Muscle layer of colon (tissue), 2 donors: ENCODE data around the gene SPN.

Experiments used
- H3K27ac ChIP-seq: one replicate; pipeline ENCODE4 v1.7.0; 2013; ENCODE audit warnings: low read depth, mild to moderate bottlenecking, low read length, moderate library complexity
- H3K27me3 ChIP-seq, 2 donors: one replicate each; pipeline ENCODE4 v1.7.0; 2013; ENCODE audit warnings: low read length in 2 of 2, mild to moderate bottlenecking in 2 of 2; ENCODE audit not compliant: insufficient read depth in 2 of 2, control insufficient read depth in 1 of 2
- H3K36me3 ChIP-seq: one replicate; pipeline ENCODE4 v1.7.0; 2013; ENCODE audit warnings: mild to moderate bottlenecking, low read length; ENCODE audit not compliant: insufficient read depth
- H3K4me1 ChIP-seq: one replicate; pipeline ENCODE4 v1.7.0; 2013; ENCODE audit warnings: mild to moderate bottlenecking, low read length; ENCODE audit not compliant: insufficient read depth
- H3K4me3 ChIP-seq, 2 donors: one replicate each; pipeline ENCODE4 v1.7.0; 2013; ENCODE audit warnings: low read length in 2 of 2, low read depth in 1 of 2, mild to moderate bottlenecking in 1 of 2, moderate library complexity in 1 of 2
- H3K9ac ChIP-seq: one replicate; pipeline ENCODE4 v1.7.0; 2013; ENCODE audit warnings: low read length
- H3K9me3 ChIP-seq: one replicate; pipeline ENCODE4 v1.7.0; 2013; ENCODE audit warnings: mild to moderate bottlenecking, low read length
- donor health status: abdominal sarcoma.
- donor health status: Adenocarcinoma of cecum.

Gene SPN

DNA sequence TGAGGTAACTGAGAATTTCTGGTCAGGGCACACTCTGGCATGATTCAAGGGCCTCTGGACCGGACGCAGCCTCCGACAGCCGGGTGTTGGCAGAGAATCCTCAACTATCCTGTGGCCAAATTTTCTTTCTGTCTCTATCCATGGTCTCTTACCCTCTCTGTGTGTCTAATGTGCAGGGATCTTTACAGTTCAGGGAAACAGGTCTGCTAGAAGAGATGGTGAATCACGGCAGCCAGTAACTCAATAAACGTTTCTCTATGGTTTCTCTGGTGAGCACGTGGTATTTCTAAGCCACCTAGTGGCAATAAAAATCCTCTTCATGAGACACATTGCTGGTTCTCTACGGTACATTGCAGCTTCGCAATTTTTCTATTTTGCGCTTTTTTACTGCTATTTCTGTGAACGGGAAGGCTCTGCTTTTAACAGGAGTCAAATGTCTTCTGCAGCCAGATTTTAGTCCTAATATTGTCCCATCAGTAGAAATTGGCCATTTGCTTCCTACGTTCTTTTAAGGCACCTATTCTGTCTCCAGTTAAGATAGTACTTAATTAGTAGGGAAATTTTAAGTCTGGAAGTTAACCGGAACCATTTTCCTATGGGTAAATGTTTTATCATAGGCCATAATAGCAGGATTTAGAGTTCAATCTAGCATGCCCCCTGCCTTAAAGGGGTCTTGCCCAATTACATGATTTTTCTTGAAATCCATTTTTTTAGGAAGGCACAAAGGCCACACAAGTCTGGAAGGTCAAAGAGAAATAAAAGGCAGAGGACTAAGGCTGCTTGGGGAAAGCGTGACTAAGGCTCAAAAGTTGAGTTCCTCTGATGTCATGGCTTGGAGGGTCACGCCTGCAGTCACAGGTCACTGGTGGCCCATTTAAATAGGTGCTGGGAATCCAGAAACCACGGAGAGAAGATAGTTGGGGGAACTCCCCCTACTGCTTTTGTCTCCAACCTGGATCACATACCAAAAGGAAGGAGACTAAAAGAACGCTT, 47.5 kb downstream of the SPN start:
- Histone ChIP-seq H3K36me3 (no peaks in the 10 kb centered on the region), H3K27ac (no peak overlapping the region), H3K9me3 (no peaks in the 10 kb centered on the region), H3K27me3 (no peaks in the 10 kb centered on the region), H3K4me1 (peaks cover 6% of the 10 kb centered on the region), H3K9ac (no peak overlapping the region), H3K4me3 (no peak overlapping the region)

GRCh38 chr16:29712809-29713208, 49.8 kb downstream of the SPN start:
- Histone ChIP-seq H3K9ac (no peak overlapping the region), H3K4me3 (no peak overlapping the region), H3K4me1 (peaks cover 6% of the 10 kb centered on the region), H3K9me3 (no peaks in the 10 kb centered on the region), H3K27me3 (no peaks in the 10 kb centered on the region), H3K36me3 (no peaks in the 10 kb centered on the region), H3K27ac (no peak overlapping the region)

GRCh38 chr16:29714396-29714795, 51.3 kb downstream of the SPN start:
- Histone ChIP-seq H3K36me3 (no peaks in the 10 kb centered on the region), H3K9ac (no peak overlapping the region), H3K4me1 (peaks cover 6% of the 10 kb centered on the region), H3K4me3 (no peak overlapping the region), H3K9me3 (no peaks in the 10 kb centered on the region), H3K27me3 (no peaks in the 10 kb centered on the region), H3K27ac (no peak overlapping the region)

DNA sequence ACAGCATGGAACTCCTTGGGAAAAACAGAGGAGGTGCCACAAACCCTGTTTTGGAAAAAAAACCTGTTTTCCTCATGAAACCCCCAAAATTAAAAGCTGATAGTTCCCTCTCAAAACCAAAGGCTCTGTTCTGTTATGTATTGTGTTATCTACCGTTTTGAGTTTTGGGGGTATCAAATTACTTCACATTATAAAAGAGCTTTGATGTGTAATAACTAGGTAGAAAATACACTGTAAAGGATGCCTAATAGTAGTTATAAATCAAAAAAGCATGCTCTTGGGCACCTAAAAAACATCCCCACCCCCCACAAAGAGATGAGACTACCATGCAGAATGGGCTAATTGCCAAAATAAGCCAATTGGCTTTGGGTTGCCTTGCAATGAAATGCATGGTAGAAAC, 51.9 kb downstream of the SPN start:
- H3K4me3 ChIP-seq, result no peak overlapping the region
- H3K27me3 ChIP-seq, result no peaks in the 10 kb centered on the region
- H3K27ac ChIP-seq, result no peak overlapping the region
- H3K36me3 ChIP-seq, result no peaks in the 10 kb centered on the region
- H3K4me1 ChIP-seq, result peaks cover 6% of the 10 kb centered on the region
- H3K9ac ChIP-seq, result no peak overlapping the region
- H3K9me3 ChIP-seq, result no peaks in the 10 kb centered on the region

DNA sequence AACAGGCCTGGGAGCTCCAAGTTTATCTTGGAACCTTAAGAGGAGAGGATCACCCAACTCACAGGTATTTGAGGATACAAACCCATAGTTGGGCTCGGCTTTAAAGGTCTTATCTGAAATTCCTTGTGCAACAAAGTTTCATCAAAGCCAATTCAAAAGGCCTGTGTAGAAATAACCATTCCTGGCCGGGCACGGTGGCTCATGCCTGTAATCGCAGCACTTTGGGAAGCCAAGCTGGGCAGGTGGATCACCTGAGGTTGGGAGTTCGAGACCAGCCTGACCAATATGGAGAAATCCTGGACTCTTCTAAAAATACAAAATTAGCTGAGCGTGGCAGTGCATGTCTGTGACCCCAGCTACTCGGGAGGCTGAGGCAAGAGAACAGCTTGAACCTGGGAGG, 54.1 kb downstream of the SPN start:
- H3K4me1 ChIP-seq, result no peaks in the 10 kb centered on the region
- no peak overlapping the region for H3K27ac ChIP-seq
- H3K9me3 ChIP-seq, result no peaks in the 10 kb centered on the region
- H3K27me3 ChIP-seq, result no peaks in the 10 kb centered on the region
- no peaks in the 10 kb centered on the region for H3K36me3 ChIP-seq
- no peak overlapping the region for H3K4me3 ChIP-seq
- no peak overlapping the region for H3K9ac ChIP-seq

GRCh38 chr16:29719063-29719462, 56.0 kb downstream of the SPN start:
- no peaks in the 10 kb centered on the region for H3K27me3 ChIP-seq
- H3K27ac ChIP-seq, result no peak overlapping the region
- no peaks in the 10 kb centered on the region for H3K36me3 ChIP-seq
- H3K9ac ChIP-seq, result no peak overlapping the region
- no peak overlapping the region for H3K4me3 ChIP-seq
- no peaks in the 10 kb centered on the region for H3K4me1 ChIP-seq
- no peaks in the 10 kb centered on the region for H3K9me3 ChIP-seq
